ENCODE measurements around the gene CYP1B1. TPM values are rescaled to one million over a fixed set of nuclear protein-coding genes. Genes with fewer than 3 reads are reported as not detected.
"Not testable (repeated sequence)": the region's sequence is repeated elsewhere in the genome, so short reads cannot be mapped to it uniquely, and the experiment has no call there.

The CYP1B1 gene
- total and polyA plus RNA-seq, 4 donors, result 9.8 to 47.7 (median 31.3) TPM

DNA sequence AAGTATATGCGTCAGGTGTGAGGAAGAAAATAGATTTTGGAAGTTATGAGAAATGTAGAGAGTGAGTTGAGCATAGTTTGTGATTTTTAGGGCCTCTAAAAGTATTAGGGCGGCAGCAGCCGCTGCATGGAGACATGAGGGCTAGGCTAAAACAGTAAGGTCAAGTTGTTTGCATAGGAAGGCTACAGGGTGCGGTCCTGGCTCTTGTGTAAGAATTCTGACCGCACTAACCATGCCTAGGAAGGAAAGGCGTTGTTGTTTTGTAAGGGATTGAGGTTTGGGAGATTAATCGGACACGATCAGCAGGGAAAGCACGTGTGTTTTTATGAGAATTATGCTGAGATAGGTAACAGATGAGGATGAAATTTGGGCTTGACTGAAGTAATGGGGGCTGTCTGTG is 6.8 kb upstream of the CYP1B1 start:
- not testable (repeated sequence) for DNase-seq; H3K36me3 ChIP-seq (ENCODE audit: control insufficient read depth in 4 of 4, insufficient read depth in 4 of 4, low read length in 4 of 4); H3K9me3 ChIP-seq (ENCODE audit: control insufficient read depth in 4 of 4, insufficient read depth in 3 of 4, low read length in 3 of 4); H3K4me1 ChIP-seq (ENCODE audit: control insufficient read depth in 5 of 5, insufficient read depth in 5 of 5, low read length in 5 of 5); H3K9ac ChIP-seq (ENCODE audit: insufficient read depth in 1 of 2, low read length in 2 of 2); H3K27ac ChIP-seq (ENCODE audit: low read depth in 1 of 2, low read length in 1 of 2); ATAC-seq (ENCODE audit: insufficient read depth, low FRiP score); H3K4me3 ChIP-seq
- H3K27me3 ChIP-seq (ENCODE audit: control insufficient read depth in 3 of 3, insufficient read depth in 3 of 3, low read length in 2 of 3), result peaks cover 0 to 17% (median 13%) of the 10 kb centered on the region in 3 donors
- WGBS, 2 donors, result 61 to 70% methylated on average over 9 of the region's 9 CpGs

DNA sequence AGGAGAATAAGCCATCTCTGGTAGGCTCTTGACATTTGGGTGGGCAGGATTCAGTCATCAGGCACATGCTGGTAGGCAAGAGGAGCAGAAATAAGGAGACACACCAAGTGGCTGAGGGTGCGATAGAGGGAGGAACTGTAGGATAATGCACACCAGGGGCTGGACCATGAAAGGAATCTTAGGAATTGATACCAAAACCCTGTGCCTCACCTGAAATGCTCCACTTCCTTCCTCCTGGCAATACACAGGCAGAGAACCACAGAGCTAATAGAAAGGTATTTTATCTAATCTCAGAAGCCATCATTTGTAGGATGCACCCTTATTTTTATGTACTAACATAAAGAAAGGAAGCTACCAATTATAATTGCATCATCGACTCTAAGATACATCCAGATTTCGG is 4.4 kb upstream of the CYP1B1 start:
- 69 to 93% methylated on average over 3 of the region's 3 CpGs for WGBS, 2 donors
- H3K9ac ChIP-seq (ENCODE audit: insufficient read depth in 1 of 2, low read length in 2 of 2), result no peak overlapping the region
- no peak overlapping the region for H3K4me3 ChIP-seq
- H3K4me1 ChIP-seq (ENCODE audit: control insufficient read depth in 5 of 5, insufficient read depth in 5 of 5, low read length in 5 of 5), result peaks cover 0 to 20% (median 1%) of the 10 kb centered on the region in 5 donors
- H3K9me3 ChIP-seq (ENCODE audit: control insufficient read depth in 4 of 4, insufficient read depth in 3 of 4, low read length in 3 of 4), result no peaks in the 10 kb centered on the region
- no peak for ATAC-seq (ENCODE audit: insufficient read depth, low FRiP score)
- H3K27me3 ChIP-seq (ENCODE audit: control insufficient read depth in 3 of 3, insufficient read depth in 3 of 3, low read length in 2 of 3), result peaks cover 0 to 27% (median 23%) of the 10 kb centered on the region in 3 donors
- DNase-seq, result no peak
- TF ChIP-seq, protein P1, sequence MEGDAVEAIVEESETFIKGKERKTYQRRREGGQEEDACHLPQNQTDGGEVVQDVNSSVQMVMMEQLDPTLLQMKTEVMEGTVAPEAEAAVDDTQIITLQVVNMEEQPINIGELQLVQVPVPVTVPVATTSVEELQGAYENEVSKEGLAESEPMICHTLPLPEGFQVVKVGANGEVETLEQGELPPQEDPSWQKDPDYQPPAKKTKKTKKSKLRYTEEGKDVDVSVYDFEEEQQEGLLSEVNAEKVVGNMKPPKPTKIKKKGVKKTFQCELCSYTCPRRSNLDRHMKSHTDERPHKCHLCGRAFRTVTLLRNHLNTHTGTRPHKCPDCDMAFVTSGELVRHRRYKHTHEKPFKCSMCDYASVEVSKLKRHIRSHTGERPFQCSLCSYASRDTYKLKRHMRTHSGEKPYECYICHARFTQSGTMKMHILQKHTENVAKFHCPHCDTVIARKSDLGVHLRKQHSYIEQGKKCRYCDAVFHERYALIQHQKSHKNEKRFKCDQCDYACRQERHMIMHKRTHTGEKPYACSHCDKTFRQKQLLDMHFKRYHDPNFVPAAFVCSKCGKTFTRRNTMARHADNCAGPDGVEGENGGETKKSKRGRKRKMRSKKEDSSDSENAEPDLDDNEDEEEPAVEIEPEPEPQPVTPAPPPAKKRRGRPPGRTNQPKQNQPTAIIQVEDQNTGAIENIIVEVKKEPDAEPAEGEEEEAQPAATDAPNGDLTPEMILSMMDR (IDR thresholded peaks at IDR 0.05; ENCODE audit: control extremely low read depth, extremely low read depth), result no peak
- H3K36me3 ChIP-seq (ENCODE audit: control insufficient read depth in 4 of 4, insufficient read depth in 4 of 4, low read length in 4 of 4), result no peaks in the 10 kb centered on the region
- H3K27ac ChIP-seq (ENCODE audit: low read depth in 1 of 2, low read length in 1 of 2), result peak overlapping the region in 1 of 2 donors; percentile 15

- Histone ChIP-seq H3K4me1 (ENCODE audit: control insufficient read depth in 5 of 5, insufficient read depth in 5 of 5, low read length in 5 of 5) (peaks cover 0 to 29% (median 10%) of the 10 kb centered on the region in 5 donors), H3K36me3 (ENCODE audit: control insufficient read depth in 4 of 4, insufficient read depth in 4 of 4, low read length in 4 of 4) (no peaks in the 10 kb centered on the region), H3K27me3 (ENCODE audit: control insufficient read depth in 3 of 3, insufficient read depth in 3 of 3, low read length in 2 of 3) (peaks cover 0 to 33% (median 30%) of the 10 kb centered on the region in 3 donors), H3K4me3 (no peak overlapping the region), H3K9me3 (ENCODE audit: control insufficient read depth in 4 of 4, insufficient read depth in 3 of 4, low read length in 3 of 4) (peaks cover 0 to 4% (median 0%) of the 10 kb centered on the region in 4 donors), H3K9ac (ENCODE audit: insufficient read depth in 1 of 2, low read length in 2 of 2) (no peak overlapping the region), H3K27ac (ENCODE audit: low read depth in 1 of 2, low read length in 1 of 2) (no peak overlapping the region)
- no peak for DNase-seq
- 74 to 82% methylated on average over 11 of the region's 11 CpGs for WGBS, 2 donors
- no peak for ATAC-seq (ENCODE audit: insufficient read depth, low FRiP score)
- TF ChIP-seq, protein P1 (IDR thresholded peaks at IDR 0.05; ENCODE audit: control extremely low read depth, extremely low read depth), result no peak
Measured at GRCh38 chr2:38079116-38080052, 3.4 kb upstream of the CYP1B1 start.

- DNase-seq (no peak), ATAC-seq (ENCODE audit: insufficient read depth, low FRiP score) (no peak)
- no peaks in the 10 kb centered on the region for H3K36me3 ChIP-seq (ENCODE audit: control insufficient read depth in 4 of 4, insufficient read depth in 4 of 4, low read length in 4 of 4)
- H3K27me3 ChIP-seq (ENCODE audit: control insufficient read depth in 3 of 3, insufficient read depth in 3 of 3, low read length in 2 of 3), result peaks cover 0 to 53% (median 45%) of the 10 kb centered on the region in 3 donors
- peak overlapping the region; percentile 50 for H3K4me3 ChIP-seq
- H3K9ac ChIP-seq (ENCODE audit: insufficient read depth in 1 of 2, low read length in 2 of 2), result no peak overlapping the region
- TF ChIP-seq, protein P1 (IDR thresholded peaks at IDR 0.05; ENCODE audit: control extremely low read depth, extremely low read depth), result no peak
- H3K27ac ChIP-seq (ENCODE audit: low read depth in 1 of 2, low read length in 1 of 2), result peak overlapping the region in 1 of 2 donors; percentile 93
- H3K9me3 ChIP-seq (ENCODE audit: control insufficient read depth in 4 of 4, insufficient read depth in 3 of 4, low read length in 3 of 4), result peaks cover 0 to 8% (median 0%) of the 10 kb centered on the region in 4 donors
- H3K4me1 ChIP-seq (ENCODE audit: control insufficient read depth in 5 of 5, insufficient read depth in 5 of 5, low read length in 5 of 5), result peaks cover 0 to 37% (median 17%) of the 10 kb centered on the region in 5 donors
- WGBS, 2 donors, result 15 to 24% methylated on average over 12 of the region's 12 CpGs
Measured at GRCh38 chr2:38077431-38077769, 1.4 kb upstream of the CYP1B1 start.
